ENCODE data around the gene ZNF275.

GRCh38 chrX:153357877-153358276 lies 23.9 kb downstream of the ZNF275 start:
- TF ChIP-seq RARB (CRISPR knock-in tag; IDR thresholded peaks at IDR 0.05) (no peak), ZNF70 (CRISPR knock-in tag; IDR thresholded peaks at IDR 0.05) (no peak), OSR1 (CRISPR knock-in tag; IDR thresholded peaks at IDR 0.05) (no peak), ZNF8 (CRISPR knock-in tag; IDR thresholded peaks at IDR 0.05) (no peak), ZFP3 (CRISPR knock-in tag; IDR thresholded peaks at IDR 0.05) (no peak), CSRNP3 (CRISPR knock-in tag; IDR thresholded peaks at IDR 0.05) (no peak), PPARA (CRISPR knock-in tag; IDR thresholded peaks at IDR 0.05; ENCODE audit: borderline replicate concordance) (no peak), ARNTL (CRISPR knock-in tag; IDR thresholded peaks at IDR 0.05; ENCODE audit: borderline replicate concordance, low read depth) (no peak), PATZ1 (CRISPR knock-in tag; IDR thresholded peaks at IDR 0.05; ENCODE audit: borderline replicate concordance) (no peak), BACH2 (CRISPR knock-in tag; IDR thresholded peaks at IDR 0.05; ENCODE audit: borderline replicate concordance) (no peak)
